Limb (tissue), 2 donors: Measurements from ENCODE around the gene FAM241A.
"Not testable (repeated sequence)": the region's sequence is repeated elsewhere in the genome, so short reads cannot be mapped to it uniquely, and the experiment has no call there.

Experiments
- DNase-seq, 2 donors: peaks; one replicate each; pipeline ENCODE4 v3.0.0-alpha.2; 2016; ENCODE audit errors: extremely low spot score in 2 of 2

The FAM241A gene

GRCh38 chr4:112138538-112138937 is 6.7 kb upstream of the FAM241A start:
- DNase-seq: no peak

GRCh38 chr4:112140536-112140935 is 4.7 kb upstream of the FAM241A start:
- no peak for DNase-seq

- DNase-seq: peak in 1 of 2 donors; percentile 26
Observed at GRCh38 chr4:112141366-112142138, 3.7 kb upstream of the FAM241A start.

- no peak for DNase-seq
Observed at GRCh38 chr4:112142182-112142581, 3.1 kb upstream of the FAM241A start.

- no peak for DNase-seq
Observed at GRCh38 chr4:112143781-112144180, 1.5 kb upstream of the FAM241A start.

- DNase-seq: no peak
Observed at GRCh38 chr4:112144546-112145325, 518 bp upstream of the FAM241A start.

GRCh38 chr4:112145790-112146501 is 692 bp downstream of the FAM241A start:
- DNase-seq: peak in 1 of 2 donors; percentile 60

GRCh38 chr4:112146502-112146813 is 1.2 kb downstream of the FAM241A start:
- DNase-seq: no peak

GRCh38 chr4:112147697-112148096 is 2.4 kb downstream of the FAM241A start:
- no peak for DNase-seq

GRCh38 chr4:112150920-112151319 is 5.7 kb downstream of the FAM241A start:
- DNase-seq: no peak

GRCh38 chr4:112152521-112152920 is 7.3 kb downstream of the FAM241A start:
- no peak for DNase-seq

- DNase-seq: no peak
Observed at GRCh38 chr4:112153211-112153791, 8.0 kb downstream of the FAM241A start.

GRCh38 chr4:112156112-112156511 is 10.9 kb downstream of the FAM241A start:
- DNase-seq: no peak

GRCh38 chr4:112156553-112156952 is 11.3 kb downstream of the FAM241A start:
- no peak for DNase-seq

- DNase-seq: not testable (repeated sequence)
Observed at GRCh38 chr4:112163706-112164105, 18.5 kb downstream of the FAM241A start.

GRCh38 chr4:112167794-112168193 is 22.5 kb downstream of the FAM241A start:
- no peak for DNase-seq

- DNase-seq: no peak
Observed at GRCh38 chr4:112168719-112169500, 23.7 kb downstream of the FAM241A start.

- no peak for DNase-seq
Observed at GRCh38 chr4:112170451-112170993, 25.3 kb downstream of the FAM241A start.

- not testable (repeated sequence) for DNase-seq
Observed at GRCh38 chr4:112171051-112171763, 26.0 kb downstream of the FAM241A start.

GRCh38 chr4:112172180-112172579 is 26.9 kb downstream of the FAM241A start:
- no peak for DNase-seq
